Hematopoietic multipotent progenitor cell treated with erythropoietin and hydrocortisone succinate and interleukin-3 and kit ligand, for 8 days (in vitro differentiated cells): ENCODE data around the gene SDK2.

Source experiments
- DNase-seq: peaks from one replicate; pipeline ENCODE4 v3.0.0-alpha.2; 2015

The SDK2 gene

GRCh38 chr17:73380439-73381106 lies 263.7 kb downstream of the SDK2 start:
- no peak for DNase-seq

- DNase-seq, result no peak
Measured at GRCh38 chr17:73379826-73380225, 264.4 kb downstream of the SDK2 start.

GRCh38 chr17:73378974-73379470 lies 265.2 kb downstream of the SDK2 start:
- no peak for DNase-seq

DNA sequence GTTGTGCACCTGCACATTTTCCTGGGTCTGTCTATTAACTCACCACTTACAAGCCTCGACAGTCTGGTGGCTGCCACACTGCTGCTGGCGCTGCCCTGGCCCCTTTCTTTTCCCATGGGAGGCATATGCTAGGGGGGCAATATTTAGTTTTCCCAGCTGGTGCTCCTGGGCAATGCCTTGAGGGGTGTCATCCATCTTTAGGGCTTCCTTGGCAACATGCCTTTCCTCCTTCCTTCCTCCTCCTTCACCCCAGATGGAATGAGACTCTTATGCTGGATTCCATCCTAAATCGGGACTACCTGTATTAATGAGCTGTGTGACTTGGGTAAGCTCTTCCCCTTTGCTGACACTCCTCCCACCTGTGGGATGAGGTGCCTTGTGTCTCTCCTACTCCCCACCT lies 267.6 kb downstream of the SDK2 start:
- DNase-seq, result no peak

- DNase-seq, result no peak
Measured at GRCh38 chr17:73376152-73376551, 268.1 kb downstream of the SDK2 start.

- DNase-seq, result no peak
Measured at GRCh38 chr17:73371836-73372235, 272.4 kb downstream of the SDK2 start.

GRCh38 chr17:73371285-73371684 lies 273.0 kb downstream of the SDK2 start:
- no peak for DNase-seq

- peak; percentile 75 for DNase-seq
Measured at GRCh38 chr17:73369817-73370490, 274.3 kb downstream of the SDK2 start.

GRCh38 chr17:73369111-73369521 lies 275.1 kb downstream of the SDK2 start:
- no peak for DNase-seq

- DNase-seq, result no peak
Measured at GRCh38 chr17:73368085-73368631, 276.1 kb downstream of the SDK2 start.

DNA sequence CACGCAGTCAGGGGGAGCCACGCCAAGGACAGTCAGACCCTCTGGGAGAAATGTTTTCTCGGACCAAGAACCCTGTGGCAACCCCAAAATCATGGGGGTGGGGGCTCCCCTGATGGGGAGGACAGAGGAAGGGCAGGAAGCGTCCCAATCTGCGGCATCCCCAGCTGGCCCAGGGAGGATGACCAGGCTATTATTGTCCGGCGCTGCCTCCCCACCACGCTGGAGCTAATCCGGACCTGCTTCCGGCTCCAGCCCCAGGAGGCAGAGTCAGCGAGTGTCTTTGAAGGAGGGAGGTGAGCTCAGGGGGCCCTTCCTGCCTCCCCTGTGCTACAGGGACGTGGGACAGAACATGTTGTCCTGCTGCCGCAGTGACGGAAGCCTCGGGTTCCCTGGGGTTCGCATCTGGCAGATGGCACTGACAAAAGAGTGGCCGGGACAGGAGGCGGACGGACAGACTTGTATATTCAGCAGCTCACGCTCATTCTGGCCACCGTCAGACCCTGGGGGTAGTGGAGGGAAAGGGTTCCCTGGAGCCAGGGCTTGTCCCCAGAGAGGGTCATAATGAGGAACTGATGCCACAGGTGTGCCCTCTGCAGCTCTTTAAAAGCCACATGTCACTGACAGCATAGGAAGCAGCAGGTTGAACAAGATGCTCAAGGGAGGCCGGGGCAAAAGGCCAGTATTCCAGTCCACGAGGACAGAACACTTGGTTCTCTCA lies 278.2 kb downstream of the SDK2 start:
- DNase-seq, result no peak

GRCh38 chr17:73365301-73365874 lies 278.9 kb downstream of the SDK2 start:
- DNase-seq, result no peak

GRCh38 chr17:73364155-73364522 lies 280.1 kb downstream of the SDK2 start:
- DNase-seq, result no peak

- no peak for DNase-seq
Measured at GRCh38 chr17:73363442-73364154, 280.6 kb downstream of the SDK2 start.

- no peak for DNase-seq
Measured at GRCh38 chr17:73362697-73363096, 281.5 kb downstream of the SDK2 start.

DNA sequence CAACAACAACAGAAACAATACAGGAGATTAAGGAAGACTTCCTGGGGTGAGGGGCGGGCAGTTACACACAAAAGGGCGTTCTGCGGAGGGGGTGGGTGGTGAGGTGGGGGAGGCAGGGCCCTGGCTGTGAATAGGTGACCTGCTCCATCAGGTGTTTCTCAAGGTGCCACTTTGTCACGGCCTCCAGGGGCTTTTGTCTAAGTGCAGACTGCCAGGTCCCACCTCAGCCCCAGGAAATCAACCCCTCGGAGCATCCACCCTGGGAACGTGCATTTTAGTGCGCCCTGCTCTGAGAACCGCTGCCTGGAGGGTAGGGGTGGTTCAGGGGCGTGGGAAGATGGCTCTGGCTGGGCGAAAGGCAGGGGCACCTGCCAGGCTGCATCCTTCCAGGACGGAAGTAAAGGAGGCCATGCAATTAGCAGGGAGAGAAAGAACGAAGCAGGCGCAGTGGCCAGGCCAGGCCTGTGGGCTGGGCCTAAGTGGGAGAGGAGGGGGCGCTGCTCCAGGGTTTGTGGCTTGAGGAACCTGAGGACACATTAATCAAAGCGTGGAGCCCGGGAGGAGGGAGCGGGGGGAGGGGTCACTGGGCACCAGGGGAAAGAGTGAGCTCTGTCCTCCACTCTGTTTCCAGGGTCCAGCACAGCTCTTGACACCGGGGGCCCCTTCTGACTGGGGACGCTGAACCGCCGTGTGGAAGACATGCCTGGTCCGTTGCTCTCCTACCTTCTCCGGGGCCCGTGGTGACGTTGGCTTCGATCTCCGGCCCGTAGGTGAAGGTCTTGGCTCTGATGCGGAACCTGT lies 283.1 kb downstream of the SDK2 start:
- DNase-seq, result no peak

DNA sequence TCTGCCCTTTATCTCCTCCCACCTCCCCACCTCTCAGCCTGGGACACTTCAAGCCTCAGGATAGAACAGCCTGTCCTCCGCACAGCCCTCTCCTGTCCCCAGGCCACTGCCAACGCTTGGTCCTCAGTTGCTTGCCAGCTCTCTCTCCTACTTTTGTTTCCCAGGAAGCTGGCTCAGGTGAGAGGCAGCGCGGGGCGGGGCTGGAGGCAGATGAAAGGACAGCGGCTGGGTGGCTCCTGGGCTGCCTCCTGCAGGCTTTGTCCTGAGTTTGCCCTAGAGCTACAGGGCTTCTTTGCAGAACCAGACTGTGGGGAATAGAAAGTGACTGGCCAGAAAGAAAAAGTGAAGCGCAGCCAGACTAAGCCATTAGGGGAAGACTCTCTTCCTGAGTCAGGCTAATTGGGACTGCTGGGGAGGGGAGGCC lies 284.2 kb downstream of the SDK2 start:
- DNase-seq, result no peak

DNA sequence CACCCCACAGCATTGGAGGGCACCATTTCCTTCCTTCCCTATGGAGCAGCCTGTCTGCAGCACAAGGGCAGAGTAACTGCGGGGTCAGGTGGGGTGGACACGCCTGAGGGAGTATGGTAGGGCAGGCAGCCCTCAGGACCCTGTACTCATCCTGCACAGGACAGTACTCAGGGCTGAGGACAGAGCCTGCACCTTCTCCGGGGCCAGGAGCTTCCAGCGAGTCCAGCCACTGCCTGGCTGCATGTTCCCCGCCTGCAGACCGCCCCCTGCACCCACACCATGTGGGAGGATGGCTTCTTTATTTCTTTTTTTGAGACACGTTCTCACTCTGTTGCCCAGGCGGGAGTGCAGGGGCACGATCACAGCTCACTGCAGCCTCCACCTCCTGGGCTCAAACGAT lies 284.9 kb downstream of the SDK2 start:
- no peak for DNase-seq

- DNase-seq, result no peak
Measured at GRCh38 chr17:73358668-73359067, 285.6 kb downstream of the SDK2 start.

- no peak for DNase-seq
Measured at GRCh38 chr17:73357981-73358380, 286.3 kb downstream of the SDK2 start.

GRCh38 chr17:73357318-73357717 lies 286.9 kb downstream of the SDK2 start:
- DNase-seq, result no peak
